Colonic mucosa (tissue), 4 donors: Measurements from ENCODE around the gene GH1. TPM values are rescaled to one million over a fixed set of nuclear protein-coding genes. Genes with fewer than 3 reads are reported as not detected.

Experiments
- DNase-seq: peaks from one replicate; pipeline ENCODE4 v3.0.0-alpha.2; 2020
- H3K27ac ChIP-seq: fragments of 200-600 bp; one replicate; pipeline ENCODE4 v1.8.0; 2021
- H3K27me3 ChIP-seq: fragments of 200-600 bp; one replicate; pipeline ENCODE4 v1.8.0; 2021
- H3K36me3 ChIP-seq: fragments of 200-600 bp; one replicate; pipeline ENCODE4 v1.8.0; 2021
- H3K4me1 ChIP-seq: fragments of 200-600 bp; one replicate; pipeline ENCODE4 v1.8.0; 2021; ENCODE audit warnings: mild to moderate bottlenecking
- H3K4me3 ChIP-seq: fragments of 200-600 bp; one replicate; pipeline ENCODE4 v1.8.0; 2021
- H3K9ac ChIP-seq, 2 donors: one replicate each; pipeline ENCODE4 v1.7.0; 2013; ENCODE audit warnings: control low read depth in 2 of 2, low read depth in 2 of 2, low read length in 2 of 2
- H3K9me3 ChIP-seq: fragments of 200-600 bp; one replicate; pipeline ENCODE4 v1.8.0; 2021
- CTCF ChIP-seq: fragments of 200-600 bp; IDR thresholded peaks from one replicate; pipeline ENCODE4 v1.8.0; 2022; ENCODE audit warnings: antibody characterized with exemption, mild to moderate bottlenecking
- intact Hi-C: fragments of 100-400 bp; cut with DNase I; formaldehyde crosslinking; loops from one replicate; pipeline ENCODE4 v1.14.1; 2022
- total RNA-seq, 2 donors: library from RNA; stranded (reverse); fragmentation: NEBNext Ultra II Directional in 1 of 2; extraction: Animal tissue kit (Norgen Biotek cat#: 25700) in 1 of 2; gene quantifications; one replicate each; pipeline ENCODE4 v1.2.1, GENCODE V29; 2021
- donor health status: healthy.
- donor health status: DM: no; HTN: no; CAD: no.
- donor health status: DM: no; HTN: no; CAD: no.

GH1 gene
- total RNA-seq, 2 donors from 2014 or later: not detected

- H3K4me1 ChIP-seq: no peaks in the 10 kb centered on the region
- H3K9me3 ChIP-seq: no peaks in the 10 kb centered on the region
- DNase-seq: no peak
- no peak for TF ChIP-seq CTCF
- intact Hi-C loops: no loop called here
- H3K27me3 ChIP-seq: no peaks in the 10 kb centered on the region
- H3K4me3 ChIP-seq: no peak overlapping the region
- H3K9ac ChIP-seq: no peak overlapping the region
- no peaks in the 10 kb centered on the region for H3K36me3 ChIP-seq
- no peak overlapping the region for H3K27ac ChIP-seq
Observed at GRCh38 chr17:63942309-63942985, 23.8 kb upstream of the GH1 start.

- H3K36me3 ChIP-seq: no peaks in the 10 kb centered on the region
- intact Hi-C loops: no loop called here
Observed at GRCh38 chr17:63941751-63942150, 23.1 kb upstream of the GH1 start.

GRCh38 chr17:63941162-63941561 is 22.5 kb upstream of the GH1 start:
- H3K4me1 ChIP-seq: no peaks in the 10 kb centered on the region
- H3K27ac ChIP-seq: no peak overlapping the region
- no peak for TF ChIP-seq CTCF
- no peaks in the 10 kb centered on the region for H3K36me3 ChIP-seq
- H3K9me3 ChIP-seq: no peaks in the 10 kb centered on the region
- H3K4me3 ChIP-seq: no peak overlapping the region
- intact Hi-C loops: no loop called here
- H3K27me3 ChIP-seq: no peaks in the 10 kb centered on the region
- no peak overlapping the region for H3K9ac ChIP-seq
- no peak for DNase-seq

More at GRCh38 chr17:63941751-63942150, 23.1 kb upstream of the GH1 start:
- Histone ChIP-seq H3K9me3 (no peaks in the 10 kb centered on the region), H3K27ac (no peak overlapping the region), H3K4me3 (no peak overlapping the region), H3K27me3 (no peaks in the 10 kb centered on the region), H3K9ac (no peak overlapping the region), H3K4me1 (no peaks in the 10 kb centered on the region)
- no peak for DNase-seq
- no peak for TF ChIP-seq CTCF

GRCh38 chr17:63940584-63940983 is 21.9 kb upstream of the GH1 start:
- H3K4me1 ChIP-seq: no peaks in the 10 kb centered on the region
- no peak for DNase-seq
- H3K27me3 ChIP-seq: no peaks in the 10 kb centered on the region
- intact Hi-C loops: no loop called here
- H3K4me3 ChIP-seq: no peak overlapping the region
- H3K9ac ChIP-seq: no peak overlapping the region
- H3K36me3 ChIP-seq: no peaks in the 10 kb centered on the region
- no peak overlapping the region for H3K27ac ChIP-seq
- no peak for TF ChIP-seq CTCF
- no peaks in the 10 kb centered on the region for H3K9me3 ChIP-seq

- no peak for DNase-seq
- H3K36me3 ChIP-seq: no peaks in the 10 kb centered on the region
- no peaks in the 10 kb centered on the region for H3K9me3 ChIP-seq
- H3K27me3 ChIP-seq: no peaks in the 10 kb centered on the region
- TF ChIP-seq CTCF: no peak
- no peak overlapping the region for H3K27ac ChIP-seq
- intact Hi-C loops: no loop called here
- no peaks in the 10 kb centered on the region for H3K4me1 ChIP-seq
- no peak overlapping the region for H3K4me3 ChIP-seq
- no peak overlapping the region for H3K9ac ChIP-seq
Observed at GRCh38 chr17:63939884-63940283, 21.2 kb upstream of the GH1 start.
